Activated naive CD4-positive, alpha-beta T cell treated with Interleukin-2 at 50 U/mL for 16 hours (primary cell): ENCODE measurements around the gene KRTAP19-8.

Source experiments
- DNase-seq: peaks from one replicate; pipeline ENCODE4 v3.0.0-alpha.2; 2020

KRTAP19-8 gene

GRCh38 chr21:31011412-31011811 lies 26.9 kb downstream of the KRTAP19-8 start:
- peak; percentile 3 for DNase-seq

GRCh38 chr21:31008355-31008754 lies 29.9 kb downstream of the KRTAP19-8 start:
- DNase-seq, result no peak

- no peak for DNase-seq
Observed at GRCh38 chr21:31005019-31005418, 33.3 kb downstream of the KRTAP19-8 start.

GRCh38 chr21:31003471-31003870 lies 34.8 kb downstream of the KRTAP19-8 start:
- no peak for DNase-seq

- DNase-seq, result no peak
Observed at GRCh38 chr21:30997541-30997940, 40.7 kb downstream of the KRTAP19-8 start.

GRCh38 chr21:30996728-30997127 lies 41.5 kb downstream of the KRTAP19-8 start:
- DNase-seq, result no peak

- no peak for DNase-seq
Observed at GRCh38 chr21:30994932-30995331, 43.3 kb downstream of the KRTAP19-8 start.

- DNase-seq, result no peak
Observed at GRCh38 chr21:30990514-30991262, 47.6 kb downstream of the KRTAP19-8 start.

GRCh38 chr21:30988706-30989105 lies 49.6 kb downstream of the KRTAP19-8 start:
- DNase-seq, result no peak
